T follicular helper cell (primary cell): ENCODE measurements around the gene TRPM3.

Experiments used
- DNase-seq: peaks from one replicate; pipeline ENCODE4 v3.0.0-alpha.2; 2020; ENCODE audit warnings: low read depth

The TRPM3 gene

DNA sequence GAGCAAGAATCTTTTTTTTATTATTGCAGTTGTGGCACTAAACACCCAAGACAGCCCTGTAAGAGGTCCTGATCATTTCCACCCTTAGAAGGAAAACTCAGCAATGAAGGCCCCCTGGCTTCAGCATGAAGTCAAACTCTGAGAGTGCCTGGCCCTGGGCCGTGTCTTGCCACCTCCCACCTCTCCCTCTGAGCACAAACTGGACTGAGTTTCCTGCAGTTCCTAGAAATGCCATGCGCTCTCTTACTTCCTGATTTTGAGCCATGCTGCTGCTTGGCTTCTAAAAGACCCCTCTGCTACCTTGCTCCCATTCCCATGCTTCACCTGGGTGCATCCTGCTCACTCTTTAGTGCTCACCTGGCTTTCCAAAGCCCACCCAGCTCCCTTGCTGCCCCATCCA lies 566.5 kb downstream of the TRPM3 start:
- no peak for DNase-seq

DNA sequence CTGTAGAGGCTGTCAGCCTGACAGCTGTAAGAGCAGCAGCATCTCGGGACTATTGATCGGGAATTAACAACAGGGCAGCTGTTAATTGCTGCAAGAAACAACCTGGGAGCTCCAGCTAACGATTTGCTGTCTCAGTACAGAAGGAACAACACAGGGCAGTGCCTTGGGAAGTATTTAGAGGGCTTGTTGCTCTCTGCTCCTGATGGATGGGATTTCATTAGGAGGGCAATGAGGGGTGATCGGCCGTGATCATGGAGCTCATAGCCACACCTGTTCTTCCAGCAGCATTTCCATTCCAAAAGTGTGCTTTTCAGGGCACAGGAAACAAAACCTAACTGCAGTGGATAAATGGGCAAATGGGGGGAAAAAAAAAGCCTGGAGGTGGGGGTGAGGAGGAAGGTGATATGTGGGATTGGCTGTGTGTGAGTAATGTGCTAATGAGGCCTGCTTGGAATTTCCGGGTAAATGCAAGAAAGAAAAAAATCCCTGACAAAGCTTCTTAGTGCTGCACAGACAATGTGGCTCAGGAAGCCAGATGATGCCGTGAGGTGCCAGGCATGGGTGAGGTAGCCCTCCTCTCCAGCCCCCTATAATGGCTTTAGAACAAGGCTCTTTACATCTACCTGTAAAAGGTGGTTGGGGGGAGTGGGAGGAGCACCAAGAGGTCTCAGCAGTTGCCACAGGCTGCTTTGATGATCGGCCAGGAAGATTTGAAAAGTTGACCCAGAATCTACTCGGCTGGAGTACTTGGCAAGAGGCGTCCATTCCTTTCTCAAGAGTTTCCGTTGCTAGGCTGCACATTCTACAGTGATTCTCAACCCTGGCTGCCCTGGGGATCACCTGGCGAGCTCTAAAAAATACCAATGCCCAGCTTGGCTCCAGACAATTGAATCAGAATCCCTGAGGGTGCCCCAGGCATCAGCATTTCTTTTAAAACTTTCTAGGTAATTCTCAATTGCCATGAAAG lies 567.4 kb downstream of the TRPM3 start:
- DNase-seq: no peak

DNA sequence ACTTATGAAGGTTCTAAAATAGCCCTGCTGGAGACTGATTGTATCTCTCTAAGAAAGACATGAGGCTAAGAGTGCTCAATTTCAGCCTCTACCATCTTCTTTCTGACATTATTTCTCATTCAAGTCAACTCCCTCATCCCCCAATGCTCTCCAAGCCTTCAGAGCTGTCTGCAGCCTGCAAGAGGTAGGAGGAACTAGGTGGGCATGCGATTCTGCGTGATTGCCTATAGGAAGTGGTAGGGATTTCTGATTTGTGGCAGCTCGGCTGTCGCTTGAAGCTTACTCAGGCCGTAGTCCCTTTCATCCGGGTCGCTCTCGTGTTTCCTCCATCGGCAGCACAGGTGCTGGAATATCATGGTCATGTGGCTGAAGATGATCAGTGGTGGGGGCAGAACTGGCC lies 568.9 kb downstream of the TRPM3 start:
- DNase-seq: no peak

GRCh38 chr9:70551801-70552200 lies 569.6 kb downstream of the TRPM3 start:
- DNase-seq: no peak

DNA sequence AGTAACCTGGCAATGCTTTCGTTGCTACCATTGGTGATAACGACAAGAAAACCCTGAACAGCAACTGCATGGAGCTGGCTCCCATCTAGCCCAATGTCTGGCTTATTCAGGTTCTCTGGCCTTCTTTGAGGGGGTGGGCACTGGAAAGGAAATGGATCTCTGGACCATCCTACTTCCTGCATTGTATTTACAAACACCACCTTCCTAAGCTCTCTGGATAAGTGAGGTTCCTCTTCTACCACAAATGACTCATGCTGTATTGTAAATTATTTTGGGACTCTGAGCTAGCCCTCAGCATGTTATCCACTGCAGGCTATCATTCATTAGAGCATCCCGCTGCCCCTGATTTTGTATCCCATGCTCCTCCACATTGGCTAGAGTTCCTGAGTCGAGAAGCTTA lies 570.0 kb downstream of the TRPM3 start:
- no peak for DNase-seq

GRCh38 chr9:70549926-70550325 lies 571.5 kb downstream of the TRPM3 start:
- no peak for DNase-seq

- DNase-seq: no peak
Measured at GRCh38 chr9:70542311-70542931, 579.0 kb downstream of the TRPM3 start.

GRCh38 chr9:70540016-70540415 lies 581.4 kb downstream of the TRPM3 start:
- DNase-seq: no peak

DNA sequence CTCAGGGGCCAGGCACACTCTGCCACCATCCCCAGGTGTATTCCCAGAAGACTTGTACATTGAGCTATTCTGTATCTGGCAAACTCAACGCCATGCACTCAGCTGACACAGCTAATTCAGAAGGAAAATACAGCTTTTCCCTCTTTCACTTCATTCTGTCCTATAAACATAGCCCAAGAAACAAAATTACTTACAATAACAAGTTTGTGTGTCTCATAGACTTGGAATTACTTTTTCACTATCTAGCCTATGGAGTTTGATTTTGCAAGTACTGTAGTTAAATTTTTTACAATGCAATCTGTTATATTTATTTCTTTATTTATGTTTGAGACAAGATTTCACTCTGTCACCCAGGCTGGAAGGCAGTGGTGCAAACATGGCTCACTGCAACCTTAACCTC lies 581.9 kb downstream of the TRPM3 start:
- DNase-seq: no peak

GRCh38 chr9:70539001-70539400 lies 582.4 kb downstream of the TRPM3 start:
- DNase-seq: no peak

DNA sequence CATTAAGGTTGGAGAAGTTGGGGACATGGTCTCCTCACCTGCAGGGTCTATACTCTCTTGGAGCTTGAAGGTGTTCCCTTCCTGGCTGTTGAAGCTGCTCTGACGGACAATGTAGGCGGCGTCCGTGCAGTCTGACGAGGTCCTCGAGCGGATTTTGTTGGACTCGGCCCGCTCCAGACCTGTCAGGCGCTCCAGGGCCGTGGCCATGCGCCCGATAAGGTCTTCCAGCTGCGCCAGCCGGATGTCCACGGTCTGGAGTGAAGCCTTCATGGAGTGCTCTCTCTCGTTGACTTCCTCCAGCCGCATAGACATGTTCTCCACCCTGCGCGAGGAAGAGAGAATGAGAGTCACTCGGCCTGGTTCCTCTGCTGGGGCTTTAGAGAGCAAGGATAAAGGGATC lies 584.3 kb downstream of the TRPM3 start:
- no peak for DNase-seq

DNA sequence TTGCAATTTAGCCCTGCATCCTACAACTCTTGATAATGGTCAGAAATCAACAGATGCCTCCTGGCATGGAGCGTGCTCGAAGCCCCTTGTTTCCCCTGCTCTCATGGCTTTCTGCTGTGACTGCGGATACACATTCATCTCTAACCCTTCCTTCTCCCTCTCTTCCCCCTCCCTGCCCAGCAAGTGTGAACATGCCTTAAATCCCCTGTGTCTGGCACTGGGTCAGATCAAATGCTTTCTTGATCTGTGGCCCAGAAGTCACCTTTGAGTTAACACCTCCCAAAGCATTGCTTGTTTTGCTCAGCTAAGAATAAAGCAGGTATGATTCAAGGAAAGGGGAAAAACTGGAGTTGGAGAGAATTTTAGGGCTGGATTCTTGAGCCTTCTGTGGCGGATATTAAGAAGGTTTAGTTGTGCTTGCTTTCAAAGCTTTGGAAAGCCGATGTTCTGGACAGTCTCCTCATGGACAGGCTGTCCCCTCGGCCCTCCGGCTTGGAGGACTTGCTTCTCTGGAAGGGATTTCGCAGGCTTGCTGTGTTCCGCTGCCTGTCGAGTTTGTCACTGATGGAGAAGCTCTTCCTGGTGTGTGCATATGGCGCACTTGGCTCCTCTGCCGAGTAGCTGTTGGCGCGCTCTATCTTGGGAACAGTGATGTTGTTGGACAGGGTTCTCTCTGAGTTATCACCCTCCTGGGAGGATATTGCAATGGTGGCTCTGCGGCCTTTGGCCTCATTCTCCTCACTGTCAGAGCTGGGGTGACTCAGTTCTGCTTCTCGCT lies 585.7 kb downstream of the TRPM3 start:
- no peak for DNase-seq

DNA sequence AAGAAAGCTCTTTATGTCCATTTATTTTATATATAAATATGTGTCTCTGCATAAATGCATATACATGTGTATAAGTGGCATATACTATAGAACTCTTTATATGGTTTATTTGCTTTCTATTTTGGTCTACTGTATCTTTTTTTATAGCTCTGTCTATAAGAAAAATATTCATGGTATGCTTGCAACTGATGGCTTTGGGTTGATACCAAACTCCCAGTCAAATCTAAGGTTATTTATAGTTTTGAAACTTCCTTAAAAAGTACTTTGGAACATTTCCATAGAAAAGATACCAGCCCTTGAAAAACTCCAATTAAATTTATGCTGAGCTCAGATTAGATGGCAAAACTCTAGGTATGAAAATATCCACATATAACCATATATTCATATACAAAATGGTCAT lies 587.0 kb downstream of the TRPM3 start:
- DNase-seq: no peak

- DNase-seq: no peak
Measured at GRCh38 chr9:70534061-70534460, 587.4 kb downstream of the TRPM3 start.

DNA sequence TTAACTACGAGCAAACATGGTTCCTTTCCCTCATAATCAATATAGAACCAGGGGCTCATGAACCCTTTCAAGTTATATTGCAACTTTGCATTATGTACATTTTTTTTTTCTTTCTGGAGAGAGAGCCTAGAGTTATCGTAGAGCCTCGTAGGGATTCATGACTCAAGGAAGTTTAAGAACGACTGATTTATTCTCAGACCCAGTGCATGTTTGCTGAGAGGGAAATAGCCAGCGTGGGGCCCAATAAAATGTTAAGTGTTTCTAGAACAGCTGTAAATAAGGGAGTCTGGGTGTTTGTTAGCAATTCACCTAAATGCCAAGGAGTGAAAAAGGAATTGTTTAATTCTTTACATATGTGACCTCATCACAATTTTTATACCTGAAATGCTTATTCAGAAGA lies 587.9 kb downstream of the TRPM3 start:
- DNase-seq: no peak

- no peak for DNase-seq
Measured at GRCh38 chr9:70532716-70533115, 588.7 kb downstream of the TRPM3 start.

DNA sequence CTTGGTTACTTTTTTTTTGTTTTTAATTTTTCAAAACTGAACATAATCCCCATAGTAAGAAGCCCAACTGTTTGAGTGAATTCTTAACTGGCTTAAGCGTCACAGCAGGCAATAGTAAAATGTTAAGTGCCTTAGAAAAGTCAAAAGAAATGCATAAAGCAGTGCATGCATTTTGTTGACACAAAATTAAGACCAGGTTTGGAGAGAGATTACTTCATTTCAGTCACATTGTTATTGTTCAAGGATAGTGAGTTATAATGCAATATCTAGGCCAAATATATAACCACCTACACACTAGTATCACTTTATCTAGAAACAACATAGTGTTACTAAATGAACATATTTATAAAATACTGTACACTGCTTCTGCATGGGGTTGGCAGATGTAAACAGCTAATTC lies 590.1 kb downstream of the TRPM3 start:
- DNase-seq: no peak

DNA sequence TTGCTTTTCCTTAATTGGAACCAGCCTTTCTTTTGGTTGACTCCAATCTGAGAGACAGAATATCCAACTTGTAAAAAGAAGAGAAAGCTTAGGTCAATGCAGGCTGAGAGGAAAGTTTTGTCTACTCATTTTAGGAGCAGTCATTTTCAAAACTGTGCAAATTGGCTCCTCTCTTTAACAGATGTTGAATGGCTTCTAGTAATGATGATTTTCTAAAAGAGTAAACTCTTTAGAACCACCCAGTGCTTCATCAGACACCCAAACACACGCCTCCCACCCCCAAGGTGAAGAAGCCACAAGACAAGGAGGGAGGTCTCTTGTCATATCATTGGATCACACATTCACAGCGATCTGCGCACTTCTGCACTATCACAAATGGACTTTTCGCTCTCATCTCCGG lies 590.7 kb downstream of the TRPM3 start:
- no peak for DNase-seq

- DNase-seq: no peak
Measured at GRCh38 chr9:70529833-70530232, 591.6 kb downstream of the TRPM3 start.

GRCh38 chr9:70529377-70529776 lies 592.0 kb downstream of the TRPM3 start:
- DNase-seq: no peak

GRCh38 chr9:70526902-70527301 lies 594.5 kb downstream of the TRPM3 start:
- no peak for DNase-seq

- DNase-seq: no peak
Measured at GRCh38 chr9:70525519-70525918, 595.9 kb downstream of the TRPM3 start.
